ENCODE measurements around the gene IFNA16. TPM values are rescaled to one million over a fixed set of nuclear protein-coding genes. Genes with fewer than 3 reads are reported as not detected.
"Not testable (repeated sequence)": the region's sequence is repeated elsewhere in the genome, so short reads cannot be mapped to it uniquely, and the experiment has no call there.

IFNA16 gene
- total RNA-seq, 1 donor from 2014 or later = not detected

DNA sequence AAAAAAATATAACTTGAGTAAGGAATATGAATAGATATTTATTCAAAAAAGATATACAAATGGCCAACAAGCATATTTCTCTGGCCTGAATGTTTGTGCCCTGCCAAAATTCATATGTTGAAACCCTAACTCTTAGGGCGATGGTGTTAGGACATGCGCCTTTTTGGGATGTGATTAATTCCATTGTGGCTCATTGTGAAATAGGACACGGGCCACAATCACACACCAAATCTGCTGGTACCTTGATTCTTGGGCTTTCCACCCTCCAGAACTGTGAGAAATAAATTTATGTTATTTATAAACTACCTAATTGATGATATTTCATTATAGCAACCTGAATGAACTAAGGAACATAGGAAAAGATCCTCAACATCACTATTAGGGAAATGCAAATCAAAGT lies 45.0 kb downstream of the IFNA16 start:
- no peak overlapping the region for H3K4me3 Mint-ChIP-seq
- H3K27me3 Mint-ChIP-seq = no peaks in the 10 kb centered on the region
- no peaks in the 10 kb centered on the region for H3K9me3 Mint-ChIP-seq
- H3K36me3 Mint-ChIP-seq = no peaks in the 10 kb centered on the region
- H3K27ac Mint-ChIP-seq = no peak overlapping the region
- TF ChIP-seq, protein P1, sequence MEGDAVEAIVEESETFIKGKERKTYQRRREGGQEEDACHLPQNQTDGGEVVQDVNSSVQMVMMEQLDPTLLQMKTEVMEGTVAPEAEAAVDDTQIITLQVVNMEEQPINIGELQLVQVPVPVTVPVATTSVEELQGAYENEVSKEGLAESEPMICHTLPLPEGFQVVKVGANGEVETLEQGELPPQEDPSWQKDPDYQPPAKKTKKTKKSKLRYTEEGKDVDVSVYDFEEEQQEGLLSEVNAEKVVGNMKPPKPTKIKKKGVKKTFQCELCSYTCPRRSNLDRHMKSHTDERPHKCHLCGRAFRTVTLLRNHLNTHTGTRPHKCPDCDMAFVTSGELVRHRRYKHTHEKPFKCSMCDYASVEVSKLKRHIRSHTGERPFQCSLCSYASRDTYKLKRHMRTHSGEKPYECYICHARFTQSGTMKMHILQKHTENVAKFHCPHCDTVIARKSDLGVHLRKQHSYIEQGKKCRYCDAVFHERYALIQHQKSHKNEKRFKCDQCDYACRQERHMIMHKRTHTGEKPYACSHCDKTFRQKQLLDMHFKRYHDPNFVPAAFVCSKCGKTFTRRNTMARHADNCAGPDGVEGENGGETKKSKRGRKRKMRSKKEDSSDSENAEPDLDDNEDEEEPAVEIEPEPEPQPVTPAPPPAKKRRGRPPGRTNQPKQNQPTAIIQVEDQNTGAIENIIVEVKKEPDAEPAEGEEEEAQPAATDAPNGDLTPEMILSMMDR (conservative IDR thresholded peaks at IDR 0.05) = no peak
- no peaks in the 10 kb centered on the region for H3K4me1 Mint-ChIP-seq (ENCODE audit: unreplicated experiment)
- no peak for DNase-seq (ENCODE audit: extremely low spot score, unreplicated experiment)

DNA sequence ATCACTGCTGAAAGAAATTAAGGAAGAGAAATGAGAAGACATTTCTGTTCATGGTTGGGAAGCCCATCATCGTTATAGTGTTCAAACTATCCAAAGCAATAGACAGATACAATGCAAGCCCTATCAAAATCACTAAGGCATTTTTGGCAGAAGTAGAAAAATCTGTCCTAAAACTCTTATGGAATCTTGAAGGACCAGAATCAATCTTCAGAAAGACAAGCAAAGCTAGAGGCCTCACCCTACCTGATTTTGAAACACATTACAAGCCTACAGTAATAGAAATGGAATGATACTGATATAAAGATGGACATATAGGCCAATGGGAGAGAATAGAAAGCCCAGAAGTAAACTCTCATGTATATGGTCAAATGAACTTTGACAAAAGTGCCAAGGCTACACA lies 45.8 kb downstream of the IFNA16 start:
- Mint-ChIP-seq H3K27me3 (no peaks in the 10 kb centered on the region), H3K4me1 (ENCODE audit: unreplicated experiment) (no peaks in the 10 kb centered on the region), H3K27ac (no peak overlapping the region)

GRCh38 chr9:21166560-21166959 lies 50.6 kb downstream of the IFNA16 start, which contains the start of gene IFNA21:
Gene IFNA21, minus strand, starts transcription at chr9:21166660. Its CDS starts 48 bp downstream, at chr9:21166612.
- not testable (repeated sequence) for H3K27me3 Mint-ChIP-seq; DNase-seq (ENCODE audit: extremely low spot score, unreplicated experiment); H3K9me3 Mint-ChIP-seq; H3K4me3 Mint-ChIP-seq; H3K36me3 Mint-ChIP-seq; H3K27ac Mint-ChIP-seq; H3K4me1 Mint-ChIP-seq (ENCODE audit: unreplicated experiment)

More for the DNA sequence above, 45.8 kb downstream of the IFNA16 start:
- no peaks in the 10 kb centered on the region for H3K9me3 Mint-ChIP-seq
- DNase-seq (ENCODE audit: extremely low spot score, unreplicated experiment) = no peak
- no peak overlapping the region for H3K4me3 Mint-ChIP-seq
- no peaks in the 10 kb centered on the region for H3K36me3 Mint-ChIP-seq
- TF ChIP-seq, protein P1 (conservative IDR thresholded peaks at IDR 0.05) = no peak

Other genes with a start within 250 kb of the IFNA16 start
- gene HACD4, start 185.7 kb downstream of the IFNA16 start, total RNA-seq (ENCODE audit: low replicate concordance) = 0.72 and 2.4 TPM in 2 replicates
- gene IFNB1, start 139.4 kb downstream of the IFNA16 start, total RNA-seq (ENCODE audit: low replicate concordance) = not detected in 2 replicates
- not detected in 2 replicates for gene IFNW1, start 75.5 kb downstream of the IFNA16 start, total RNA-seq (ENCODE audit: low replicate concordance)
- not detected in 2 replicates for gene IFNA21, start 50.7 kb downstream of the IFNA16 start, total RNA-seq (ENCODE audit: low replicate concordance)
- not detected in 2 replicates for gene IFNA4, start 29.7 kb downstream of the IFNA16 start, total RNA-seq (ENCODE audit: low replicate concordance)
- gene IFNA7, start 15.1 kb downstream of the IFNA16 start, total RNA-seq (ENCODE audit: low replicate concordance) = not detected in 2 replicates
- gene IFNA10, start 10.2 kb downstream of the IFNA16 start, total RNA-seq (ENCODE audit: low replicate concordance) = not detected in 2 replicates
- not detected in 2 replicates for gene IFNA17, start 10.9 kb upstream of the IFNA16 start, total RNA-seq (ENCODE audit: low replicate concordance)
- gene IFNA14, start 22.7 kb upstream of the IFNA16 start, total RNA-seq (ENCODE audit: low replicate concordance) = not detected in 2 replicates
- gene IFNA5, start 88.0 kb upstream of the IFNA16 start, total RNA-seq (ENCODE audit: low replicate concordance) = not detected in 2 replicates
- gene KLHL9, start 118.1 kb upstream of the IFNA16 start, total RNA-seq (ENCODE audit: low replicate concordance) = 29.9 and 33.3 TPM in 2 replicates
- gene IFNA6, start 133.6 kb upstream of the IFNA16 start, total RNA-seq (ENCODE audit: low replicate concordance) = not detected in 2 replicates
- not detected in 2 replicates for gene IFNA13, start 150.7 kb upstream of the IFNA16 start, total RNA-seq (ENCODE audit: low replicate concordance)
- not detected in 2 replicates for gene IFNA2, start 168.1 kb upstream of the IFNA16 start, total RNA-seq (ENCODE audit: low replicate concordance)
- not detected in 2 replicates for gene IFNA8, start 191.8 kb upstream of the IFNA16 start, total RNA-seq (ENCODE audit: low replicate concordance)
- gene IFNA1, start 223.1 kb upstream of the IFNA16 start, total RNA-seq (ENCODE audit: low replicate concordance) = not detected in 2 replicates